ENCODE measurements around the gene COG5.
A peak's percentile ranks its signal among the peaks of the same experiment; 100 is the strongest.

COG5 gene

DNA sequence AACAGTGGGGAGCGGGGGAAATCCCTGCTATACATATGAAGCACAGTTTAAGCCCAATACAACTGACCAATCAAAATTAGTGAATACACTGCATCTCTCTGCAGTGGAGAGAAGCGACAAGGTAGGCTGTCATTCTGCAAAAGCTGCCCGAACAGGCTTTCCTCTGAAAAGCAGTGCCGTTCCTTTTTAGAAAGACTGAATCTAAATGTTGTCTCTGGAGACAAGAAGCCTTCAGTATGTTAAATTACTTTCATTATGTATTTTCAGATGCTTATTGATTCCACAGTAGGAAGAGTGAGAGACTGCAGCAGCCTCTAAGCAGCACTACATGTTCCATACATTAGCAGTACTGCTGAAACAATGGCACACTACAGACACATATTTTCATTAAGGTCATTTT lies 93.8 kb downstream of the COG5 start, which contains the start of gene GPR22:
Gene GPR22 (plus strand): TSS at position 129 of the 400 bp plus-strand sequence. CDS start 4,004 bp downstream, outside the sequence.
- no peak for DNase-seq (ENCODE audit: low read depth)
- H3K4me3 ChIP-seq (ENCODE audit: low read depth, low read length), result no peak within 1 kb of the TSS
- TF ChIP-seq, protein P1, sequence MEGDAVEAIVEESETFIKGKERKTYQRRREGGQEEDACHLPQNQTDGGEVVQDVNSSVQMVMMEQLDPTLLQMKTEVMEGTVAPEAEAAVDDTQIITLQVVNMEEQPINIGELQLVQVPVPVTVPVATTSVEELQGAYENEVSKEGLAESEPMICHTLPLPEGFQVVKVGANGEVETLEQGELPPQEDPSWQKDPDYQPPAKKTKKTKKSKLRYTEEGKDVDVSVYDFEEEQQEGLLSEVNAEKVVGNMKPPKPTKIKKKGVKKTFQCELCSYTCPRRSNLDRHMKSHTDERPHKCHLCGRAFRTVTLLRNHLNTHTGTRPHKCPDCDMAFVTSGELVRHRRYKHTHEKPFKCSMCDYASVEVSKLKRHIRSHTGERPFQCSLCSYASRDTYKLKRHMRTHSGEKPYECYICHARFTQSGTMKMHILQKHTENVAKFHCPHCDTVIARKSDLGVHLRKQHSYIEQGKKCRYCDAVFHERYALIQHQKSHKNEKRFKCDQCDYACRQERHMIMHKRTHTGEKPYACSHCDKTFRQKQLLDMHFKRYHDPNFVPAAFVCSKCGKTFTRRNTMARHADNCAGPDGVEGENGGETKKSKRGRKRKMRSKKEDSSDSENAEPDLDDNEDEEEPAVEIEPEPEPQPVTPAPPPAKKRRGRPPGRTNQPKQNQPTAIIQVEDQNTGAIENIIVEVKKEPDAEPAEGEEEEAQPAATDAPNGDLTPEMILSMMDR (IDR thresholded peaks at IDR 0.05; ENCODE audit: low read depth, low read length, missing control alignments), result no peak

DNA sequence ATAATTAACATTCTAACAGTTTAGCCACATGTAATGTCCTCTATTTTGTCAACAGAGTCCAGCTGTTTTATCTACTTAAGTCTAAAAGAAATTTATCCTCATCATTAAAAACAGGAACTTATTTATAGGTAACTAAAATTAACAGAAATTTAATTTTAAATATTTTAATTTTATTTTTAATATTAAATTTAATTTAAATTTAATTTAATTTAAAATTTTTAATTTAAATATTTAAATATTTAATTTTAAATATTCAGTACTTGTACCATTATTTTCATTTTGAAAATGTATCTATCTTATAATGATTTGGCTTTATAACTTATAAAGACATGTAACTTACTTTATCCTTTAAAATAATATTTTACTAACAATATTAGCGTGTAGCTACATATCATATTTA lies 94.9 kb downstream of the COG5 start:
- DNase-seq (ENCODE audit: low read depth), result no peak
- TF ChIP-seq, protein P1 (IDR thresholded peaks at IDR 0.05; ENCODE audit: low read depth, low read length, missing control alignments), result no peak
- no peak overlapping the region for H3K4me3 ChIP-seq (ENCODE audit: low read depth, low read length)

DNA sequence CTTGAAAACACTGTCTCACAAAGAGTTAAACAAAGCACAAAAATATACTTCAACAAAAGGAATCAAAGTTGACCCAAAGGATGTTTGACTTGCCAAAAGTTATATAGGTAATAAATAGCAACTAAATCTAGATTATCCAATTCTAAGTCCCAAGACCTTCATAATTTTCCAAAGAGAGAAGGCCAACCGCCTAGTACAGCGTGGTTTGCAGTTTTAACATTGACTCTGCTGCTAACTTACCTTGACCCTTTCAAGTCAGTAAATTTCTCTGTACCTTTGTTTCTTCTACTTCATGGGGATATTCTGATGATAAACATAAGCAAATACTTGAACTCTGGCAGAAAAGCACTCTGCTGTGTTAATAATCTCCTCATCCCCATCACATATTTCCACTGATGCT lies 95.7 kb downstream of the COG5 start:
- TF ChIP-seq, protein P1 (IDR thresholded peaks at IDR 0.05; ENCODE audit: low read depth, low read length, missing control alignments), result no peak
- H3K4me3 ChIP-seq (ENCODE audit: low read depth, low read length), result no peak overlapping the region
- DNase-seq (ENCODE audit: low read depth), result no peak

DNA sequence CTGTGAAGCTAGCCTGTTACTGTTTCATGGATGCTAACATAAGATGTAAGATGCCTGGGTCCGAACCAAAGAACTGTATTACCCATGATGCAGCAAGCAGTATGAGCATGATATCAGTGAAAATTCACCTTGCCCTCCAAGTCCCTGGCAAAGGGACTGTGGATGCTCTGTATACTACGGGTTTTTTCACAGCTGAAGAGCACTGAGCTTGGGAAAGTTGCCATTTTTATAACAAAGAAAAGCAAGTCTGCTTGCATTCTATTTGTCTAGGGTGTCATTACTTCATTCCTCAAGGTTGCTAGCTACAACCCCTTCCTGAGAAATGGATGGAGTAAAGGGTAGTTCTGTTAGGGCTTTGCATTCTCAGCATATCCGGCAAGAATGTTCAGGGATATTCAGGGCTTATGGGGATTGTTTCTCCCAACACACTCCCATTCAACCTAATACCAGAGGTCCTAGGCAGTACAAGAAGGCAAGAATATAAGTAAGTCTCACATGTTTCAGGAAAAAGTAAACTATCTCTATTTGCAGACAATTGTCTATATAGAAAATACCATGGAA lies 99.0 kb downstream of the COG5 start:
- DNase-seq (ENCODE audit: low read depth), result no peak
- TF ChIP-seq, protein P1 (IDR thresholded peaks at IDR 0.05; ENCODE audit: low read depth, low read length, missing control alignments), result no peak
- no peak overlapping the region for H3K4me3 ChIP-seq (ENCODE audit: low read depth, low read length)

DNA sequence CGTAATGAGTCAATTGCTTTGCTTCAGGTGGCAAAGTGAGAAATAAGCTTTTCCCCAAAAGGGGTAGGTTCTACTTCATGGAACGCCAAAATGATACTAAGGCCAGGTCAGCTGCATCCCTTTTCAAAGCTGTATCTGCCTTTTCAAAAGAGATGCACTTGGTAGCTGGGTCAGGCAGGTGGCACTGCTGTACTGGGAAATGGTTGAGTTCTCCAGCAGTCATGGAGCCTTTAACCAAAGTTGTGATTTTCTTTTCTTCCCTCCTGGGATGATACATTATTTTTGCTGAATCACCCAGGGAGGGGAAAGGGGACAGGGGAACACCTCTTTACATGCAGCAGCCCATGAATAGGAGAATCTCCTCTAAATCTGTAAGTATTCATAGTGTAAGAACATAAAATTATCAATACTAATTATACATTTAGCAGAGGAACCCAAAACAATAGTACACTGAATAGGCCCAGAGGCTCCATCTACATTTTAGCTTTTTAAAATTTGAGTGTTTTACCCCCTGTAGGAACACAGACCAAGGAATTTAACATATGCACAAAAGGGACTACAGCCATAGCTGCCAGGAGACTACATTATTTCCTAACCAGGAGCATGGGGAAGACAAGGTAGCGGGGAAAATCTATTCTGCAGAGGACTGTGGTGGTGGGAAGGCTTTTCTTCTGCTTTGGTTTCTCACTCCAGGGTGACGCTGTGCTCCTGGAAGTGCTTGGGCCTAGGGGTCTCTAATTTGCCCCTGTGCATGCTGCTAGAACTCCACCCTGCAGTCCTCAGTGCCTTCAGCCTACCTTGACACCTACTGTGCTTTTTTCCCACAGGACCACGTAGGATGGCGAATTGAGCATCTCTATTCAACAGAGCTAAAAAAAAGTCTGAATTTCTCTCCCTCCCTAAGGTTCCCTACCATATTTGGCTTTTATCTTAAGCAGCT lies 100.3 kb downstream of the COG5 start:
- DNase-seq (ENCODE audit: low read depth), result peak; percentile 3
- TF ChIP-seq, protein P1 (IDR thresholded peaks at IDR 0.05; ENCODE audit: low read depth, low read length, missing control alignments), result peak; percentile 76
- H3K4me3 ChIP-seq (ENCODE audit: low read depth, low read length), result no peak overlapping the region

DNA sequence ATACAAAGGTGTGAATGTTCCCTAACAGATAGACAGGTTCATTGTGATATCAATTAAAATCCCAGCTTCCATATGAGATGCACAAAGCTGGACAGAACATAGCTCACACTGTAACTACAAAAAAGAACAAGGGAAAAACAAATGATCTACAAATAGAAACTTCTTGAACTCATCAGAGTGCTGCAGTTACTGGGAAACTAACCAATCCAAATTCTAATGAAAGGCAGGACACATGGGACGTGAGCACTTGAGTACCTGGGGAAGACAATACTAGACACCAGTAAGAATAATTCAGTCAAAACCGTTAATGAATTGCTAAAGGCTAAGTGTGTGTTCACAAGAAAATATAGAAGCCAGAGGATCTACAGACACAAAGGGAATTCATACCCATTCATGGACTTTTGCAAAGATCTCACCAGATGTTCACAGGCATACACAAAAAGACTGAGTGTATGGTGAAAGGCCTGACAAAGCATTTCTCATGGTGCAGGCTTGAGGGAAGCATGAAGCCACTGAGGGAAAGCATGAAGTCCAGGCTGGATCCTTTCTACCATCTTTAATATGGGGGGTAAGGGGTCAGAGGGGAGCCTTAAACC lies 101.7 kb downstream of the COG5 start:
- no peak overlapping the region for H3K4me3 ChIP-seq (ENCODE audit: low read depth, low read length)
- no peak for DNase-seq (ENCODE audit: low read depth)
- TF ChIP-seq, protein P1 (IDR thresholded peaks at IDR 0.05; ENCODE audit: low read depth, low read length, missing control alignments), result no peak

All from GM12864 (cell line).